Measurements from ENCODE around the gene GUCY1A2.

- TF ChIP-seq CTCF (conservative IDR thresholded peaks at IDR 0.05; ENCODE audit: low read depth, low read length) (no peak), EZH2 (IDR thresholded peaks at IDR 0.05; ENCODE audit: borderline replicate concordance, low read depth, low read length, poor library complexity, severe bottlenecking) (no peak)
These were observed 160.1 kb downstream of the GUCY1A2 start for GRCh38 chr11:106858200-106858599.
